GM18511 (cell line): ENCODE data around the gene ARSG.
A peak's percentile ranks its signal among the peaks of the same experiment; 100 is the strongest.
"Not testable (repeated sequence)": the region's sequence is repeated elsewhere in the genome, so short reads cannot be mapped to it uniquely, and the experiment has no call there.

ENCODE experiments used
- ATAC-seq: cut with Tn5 transposase; IDR thresholded peaks from one replicate; pipeline ENCODE4 v1.9.1; 2021; ENCODE audit warnings: mild to moderate bottlenecking, moderate library complexity; ENCODE audit not compliant: unreplicated experiment

Gene ARSG

GRCh38 chr17:68391561-68392268 lies 100.4 kb downstream of the ARSG start:
- no peak for ATAC-seq

DNA sequence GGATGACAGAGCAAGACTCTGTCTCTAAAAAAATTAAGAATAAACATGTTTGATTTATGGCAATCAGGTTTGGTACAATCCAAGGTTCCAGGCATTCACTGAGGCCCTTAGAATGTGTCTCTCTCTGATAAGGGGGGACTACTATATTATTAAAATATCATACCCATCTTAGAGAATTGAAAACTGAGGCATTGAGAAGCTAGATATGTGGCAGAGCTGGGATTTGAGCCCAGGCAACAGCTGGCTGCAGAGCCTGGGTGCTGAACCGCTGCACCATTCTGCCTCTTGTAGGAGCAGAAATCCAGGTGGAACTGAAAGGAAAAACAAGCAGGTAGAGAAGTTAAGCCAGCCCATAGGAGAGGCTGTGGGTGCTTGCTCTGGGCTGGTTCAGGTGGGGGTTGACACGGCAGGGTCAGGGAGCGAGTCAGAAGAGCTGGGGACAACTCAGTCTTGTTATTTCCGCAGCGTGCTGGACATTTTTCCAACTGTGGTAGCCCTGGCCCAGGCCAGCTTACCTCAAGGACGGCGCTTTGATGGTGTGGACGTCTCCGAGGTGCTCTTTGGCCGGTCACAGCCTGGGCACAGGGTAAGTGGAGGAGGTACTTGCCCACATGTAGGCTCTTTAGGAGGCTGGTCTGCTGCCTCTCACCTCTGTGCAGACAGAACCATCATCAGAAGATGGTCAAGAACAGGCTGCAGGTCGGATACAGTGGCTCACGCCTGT lies 103.5 kb downstream of the ARSG start:
- no peak for ATAC-seq

- no peak for ATAC-seq
These were observed 105.2 kb downstream of the ARSG start for GRCh38 chr17:68396226-68397107.

DNA sequence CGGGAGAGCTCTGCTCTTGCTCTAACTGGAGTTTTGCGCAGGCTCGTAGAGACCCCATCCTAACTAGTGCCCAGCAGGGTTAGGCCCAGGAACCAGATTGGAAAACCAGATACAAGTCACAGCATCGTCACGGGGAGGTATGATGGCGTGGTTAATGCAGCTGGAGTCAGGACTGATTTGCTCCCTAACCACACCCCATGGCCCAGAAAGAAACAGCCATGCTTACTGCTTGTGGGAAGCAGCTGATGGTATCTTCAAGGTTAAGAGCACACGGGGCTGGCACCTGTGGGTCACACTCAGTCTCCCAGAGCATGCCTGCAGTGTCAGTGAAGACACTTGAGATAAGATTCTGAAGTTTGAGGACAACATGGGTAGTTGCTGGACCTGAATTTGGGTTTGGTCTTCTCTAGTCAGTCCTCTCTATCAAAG lies 105.8 kb downstream of the ARSG start:
- ATAC-seq: no peak

DNA sequence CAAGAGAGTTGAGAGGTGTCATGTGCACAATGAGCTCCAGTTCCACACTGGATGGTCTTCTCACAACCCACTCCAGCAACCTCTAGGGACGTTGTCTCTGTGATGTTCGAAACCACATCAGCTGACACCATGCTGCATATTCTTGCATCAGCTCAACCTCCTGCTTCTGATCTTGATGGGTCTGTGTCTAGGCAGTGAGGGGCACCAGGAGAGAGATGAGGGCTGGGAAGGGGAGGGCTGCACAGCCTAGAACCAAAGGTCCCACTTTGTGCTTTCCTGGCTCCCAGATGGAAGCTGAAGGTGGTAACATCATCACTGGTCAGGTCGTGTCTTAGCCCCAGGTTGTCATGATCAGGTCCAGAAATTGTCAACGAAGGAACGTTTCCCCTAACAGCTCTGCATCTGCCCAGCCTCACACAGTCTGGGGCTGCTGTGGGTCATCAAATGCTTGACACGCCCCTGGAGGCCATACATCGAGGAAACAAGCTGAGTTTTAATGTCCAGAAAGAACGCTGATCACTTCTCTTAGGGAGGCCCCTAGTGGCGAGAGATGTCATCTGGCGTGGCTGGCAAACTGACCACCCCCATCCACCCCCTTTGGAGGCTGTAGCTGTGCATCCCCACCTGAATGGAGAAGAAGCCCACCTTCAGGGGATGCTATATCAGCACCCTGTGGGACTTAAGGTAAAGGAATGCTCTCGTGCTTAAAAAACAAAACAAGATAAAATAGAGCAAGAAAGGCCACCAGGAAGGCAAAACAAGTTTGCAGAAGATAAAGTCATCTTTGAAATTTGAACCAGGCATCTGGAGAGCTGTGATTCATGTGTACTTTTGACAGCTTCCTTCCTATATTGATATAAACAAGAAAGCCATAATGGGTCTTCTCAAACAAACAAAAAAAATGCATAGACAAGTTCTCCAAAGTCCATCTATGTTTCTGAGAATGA lies 107.7 kb downstream of the ARSG start:
- peak; percentile 94 for ATAC-seq

- ATAC-seq: no peak
These were observed 108.5 kb downstream of the ARSG start for GRCh38 chr17:68399638-68400403.

GRCh38 chr17:68400404-68400735 lies 109.1 kb downstream of the ARSG start:
- ATAC-seq: no peak

DNA sequence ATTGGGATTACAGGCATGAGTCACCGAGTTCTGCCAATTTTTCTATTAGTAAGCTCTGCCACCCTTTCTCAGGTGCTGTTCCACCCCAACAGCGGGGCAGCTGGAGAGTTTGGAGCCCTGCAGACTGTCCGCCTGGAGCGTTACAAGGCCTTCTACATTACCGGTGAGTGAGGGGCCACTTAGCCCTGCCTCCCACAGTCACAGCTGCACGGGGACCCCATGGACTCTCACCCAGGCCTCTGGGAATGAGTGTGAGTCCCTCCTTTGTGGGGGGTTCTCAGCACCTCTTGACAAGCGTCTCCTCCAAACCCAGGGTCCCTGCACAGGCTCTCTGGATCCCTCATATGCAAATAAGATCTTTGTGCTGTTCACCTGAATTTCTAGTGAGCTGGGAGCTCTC lies 110.0 kb downstream of the ARSG start:
- no peak for ATAC-seq

- ATAC-seq: no peak
These were observed 111.8 kb downstream of the ARSG start for GRCh38 chr17:68403122-68403521.

GRCh38 chr17:68403837-68404236 lies 112.5 kb downstream of the ARSG start:
- ATAC-seq: not testable (repeated sequence)

DNA sequence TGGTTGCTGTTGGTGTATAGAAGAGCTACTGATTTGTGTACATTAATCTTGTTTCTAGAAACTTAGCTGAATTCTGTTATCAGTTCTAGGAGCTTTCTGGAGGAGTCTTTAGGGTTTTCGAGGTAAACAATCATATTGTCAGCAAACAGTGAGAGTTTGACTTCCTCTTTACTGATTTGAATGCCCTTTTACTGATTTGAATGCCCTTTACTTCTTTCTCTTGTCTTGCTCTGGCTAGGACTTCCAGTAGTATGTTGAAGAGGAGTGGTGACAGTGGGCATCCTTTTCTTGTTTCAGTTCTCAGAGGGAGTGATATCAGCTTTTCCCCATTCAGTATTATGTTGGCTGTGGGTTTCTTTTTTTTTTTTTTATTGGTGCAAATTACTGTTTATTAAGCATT lies 116.4 kb downstream of the ARSG start:
- not testable (repeated sequence) for ATAC-seq

DNA sequence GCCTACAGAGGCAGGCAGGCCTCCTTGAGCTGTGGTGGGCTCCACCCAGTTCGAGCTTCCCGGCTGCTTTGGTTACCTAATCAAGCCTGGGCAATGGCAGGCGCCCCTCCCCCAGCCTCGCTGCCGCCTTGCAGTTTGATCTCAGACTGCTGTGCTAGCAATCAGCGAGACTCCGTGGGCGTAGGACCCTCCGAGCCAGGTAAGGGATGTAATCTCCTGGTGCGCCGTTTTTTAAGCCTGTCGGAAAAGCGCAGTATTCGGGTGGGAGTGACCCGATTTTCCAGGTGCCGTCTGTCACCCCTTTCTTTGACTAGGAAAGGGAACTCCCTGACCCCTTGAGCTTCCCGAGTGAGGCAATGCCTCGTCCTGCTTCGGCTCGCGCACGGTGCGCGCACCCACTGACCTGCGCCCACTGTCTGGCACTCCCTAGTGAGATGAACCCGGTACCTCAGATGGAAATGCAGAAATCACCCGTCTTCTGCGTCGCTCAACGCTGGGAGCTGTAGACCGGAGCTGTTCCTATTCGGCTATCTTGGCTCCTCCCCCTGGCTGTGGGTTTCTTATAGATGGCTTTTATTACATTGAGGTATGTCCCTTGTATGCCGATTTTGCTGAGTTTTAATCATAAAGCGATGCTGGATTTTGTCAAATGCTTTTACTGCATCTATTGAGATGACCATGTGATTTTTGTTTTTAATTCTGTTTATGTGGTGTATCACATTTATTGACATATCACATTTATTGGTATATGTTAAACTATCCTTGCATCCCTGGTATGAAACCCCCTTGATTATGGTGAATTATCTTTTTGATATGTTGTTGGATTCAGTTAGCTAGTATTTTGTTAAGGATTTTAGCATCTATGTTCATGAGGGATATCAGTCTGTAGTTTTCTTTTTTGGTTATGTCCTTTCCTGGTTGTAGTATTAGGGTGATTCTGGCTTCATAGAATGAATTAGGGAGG lies 122.6 kb downstream of the ARSG start:
- ATAC-seq: not testable (repeated sequence)

DNA sequence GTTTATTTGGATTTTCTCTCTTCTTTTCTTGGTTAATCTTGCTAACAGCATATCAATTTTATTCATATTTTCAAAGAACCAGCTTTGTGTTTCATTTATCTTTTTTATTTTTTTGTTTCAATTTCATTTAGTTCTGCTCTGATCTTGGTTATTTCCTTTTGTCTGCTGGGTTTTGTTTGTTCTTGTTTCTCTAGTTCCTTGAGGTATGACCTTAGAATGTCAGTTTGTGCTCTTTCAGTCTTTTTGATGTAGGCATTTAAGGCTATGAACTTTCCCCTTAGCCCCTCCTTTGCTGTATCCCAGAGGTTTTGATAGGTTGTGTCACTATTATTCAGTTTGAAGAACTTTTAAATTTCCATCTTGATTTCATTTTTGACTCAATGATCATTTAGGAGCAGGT lies 123.6 kb downstream of the ARSG start:
- ATAC-seq: not testable (repeated sequence)

GRCh38 chr17:68417317-68417716 lies 126.0 kb downstream of the ARSG start:
- no peak for ATAC-seq

DNA sequence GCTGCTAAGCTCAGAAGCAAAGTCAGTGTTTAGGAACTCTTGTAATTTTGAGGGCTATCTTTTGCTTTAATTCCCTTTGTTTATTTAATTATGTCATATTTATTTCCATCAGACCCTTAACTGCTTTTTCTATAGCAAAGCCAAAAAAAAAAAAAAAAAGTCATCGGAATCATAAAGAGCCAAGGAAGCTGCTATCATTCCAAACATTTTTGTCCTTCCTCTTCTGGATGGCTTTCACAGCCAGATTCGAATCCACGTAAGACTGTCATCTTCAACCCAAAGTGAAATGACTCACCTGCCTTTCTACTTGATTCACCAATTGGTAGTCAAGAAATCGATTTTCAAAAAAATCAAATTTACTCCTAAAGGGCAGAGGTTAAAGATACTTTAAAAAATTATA lies 127.6 kb downstream of the ARSG start:
- ATAC-seq: no peak

- no peak for ATAC-seq
These were observed 128.8 kb downstream of the ARSG start for GRCh38 chr17:68420065-68420464.

DNA sequence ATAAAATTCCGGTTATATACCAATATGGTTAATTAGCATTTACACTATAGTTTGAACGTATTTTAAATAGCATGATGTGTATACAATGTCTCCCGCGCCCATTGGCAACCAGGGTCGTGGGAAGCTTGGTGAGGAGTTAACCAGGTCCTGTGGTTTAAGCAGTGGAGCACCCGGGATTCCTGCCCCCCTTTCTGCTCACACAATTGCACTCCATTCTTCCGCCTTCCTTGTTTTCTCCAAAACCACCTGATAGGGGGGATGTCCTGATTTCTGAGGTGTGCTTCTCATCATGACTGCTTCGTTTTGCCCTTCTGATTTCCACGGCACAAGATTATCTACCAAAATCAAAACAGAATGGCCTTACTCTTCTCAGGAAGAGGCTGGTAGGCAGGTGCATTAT lies 130.2 kb downstream of the ARSG start:
- no peak for ATAC-seq

DNA sequence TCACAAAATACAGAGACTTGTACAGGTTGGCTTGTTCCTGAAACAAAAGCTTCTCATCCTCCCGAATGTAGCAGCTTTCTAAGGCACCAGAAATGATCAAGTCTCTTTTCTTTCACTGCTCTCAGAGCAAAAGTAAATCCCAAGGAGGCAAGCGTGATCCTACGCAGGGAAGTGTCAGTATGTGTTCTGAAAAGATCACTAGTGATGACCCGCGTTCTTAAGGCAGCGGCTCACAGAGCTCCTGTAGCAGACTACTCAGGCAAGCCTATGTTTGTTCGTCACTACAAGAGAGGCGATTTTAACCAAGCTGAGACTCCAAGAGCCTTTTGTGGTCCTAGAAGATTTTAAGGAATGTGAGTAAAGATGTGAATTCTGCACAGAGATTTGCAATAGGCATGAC lies 131.5 kb downstream of the ARSG start:
- ATAC-seq: no peak

- no peak for ATAC-seq
These were observed 132.0 kb downstream of the ARSG start for GRCh38 chr17:68423251-68423650.
